Fibroblast of mammary gland (primary cell): ENCODE measurements around the gene SIRT7.

Experiments
- DNase-seq: peaks from one replicate; pipeline ENCODE4 v3.0.0-alpha.2; 2010; ENCODE audit warnings: low read depth
- H3K4me3 ChIP-seq: 2 replicates; pipeline ENCODE4 v1.5.1; 2011; ENCODE audit warnings: low read depth, mild to moderate bottlenecking, low read length, moderate library complexity; ENCODE audit not compliant: control insufficient read depth
- CTCF ChIP-seq: conservative IDR thresholded peaks from 2 replicates; pipeline ENCODE4 v1.5.1; 2011; ENCODE audit warnings: low read depth, low read length, inconsistent platforms; ENCODE audit not compliant: control insufficient read depth, insufficient read depth

The SIRT7 gene

DNA sequence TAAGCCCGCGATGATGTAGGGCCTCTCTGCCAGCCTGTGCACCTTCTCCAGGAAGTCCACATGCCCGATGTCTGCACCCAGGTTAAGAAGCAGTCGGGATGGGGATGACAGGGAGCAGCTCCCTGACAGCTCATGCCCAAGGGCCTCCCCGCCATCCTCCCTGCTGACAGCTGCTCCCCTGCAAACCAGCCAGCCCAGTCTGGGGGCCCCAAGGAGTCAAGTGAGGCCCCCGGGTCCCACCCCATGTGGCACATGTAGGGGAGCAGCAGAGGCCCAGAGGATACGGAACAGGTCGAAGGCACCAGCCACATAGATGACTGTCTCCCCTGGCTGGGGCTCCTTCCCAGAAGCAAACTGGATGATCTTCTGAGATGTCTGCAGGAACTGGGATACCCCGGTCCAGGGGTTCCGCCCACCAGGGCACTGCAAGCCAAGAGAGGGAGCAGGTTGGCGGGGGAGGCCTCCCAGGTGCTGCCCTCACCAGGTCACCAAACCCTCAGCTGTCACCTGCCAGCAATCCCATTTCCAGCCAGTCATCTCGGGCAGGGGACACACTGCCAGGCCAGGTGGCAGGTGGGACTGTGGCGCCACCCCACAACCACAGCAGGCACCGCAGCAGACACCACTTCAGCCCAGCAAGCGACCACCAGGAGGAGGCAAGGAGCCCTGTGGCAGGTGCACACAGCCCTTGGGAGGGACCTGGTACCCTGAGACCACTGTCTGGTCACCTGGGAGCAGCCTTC lies 11.3 kb downstream of the SIRT7 start:
- H3K4me3 ChIP-seq, result no peak overlapping the region
- no peak for DNase-seq
- no peak for TF ChIP-seq CTCF

- no peak for DNase-seq
- no peak overlapping the region for H3K4me3 ChIP-seq
- TF ChIP-seq CTCF, result no peak
Observed at GRCh38 chr17:81905993-81906392, 12.0 kb downstream of the SIRT7 start.

GRCh38 chr17:81905424-81905875 lies 12.5 kb downstream of the SIRT7 start:
- no peak for DNase-seq
- no peak for TF ChIP-seq CTCF
- H3K4me3 ChIP-seq, result no peak overlapping the region

GRCh38 chr17:81904600-81905423 lies 13.2 kb downstream of the SIRT7 start:
- TF ChIP-seq CTCF, result no peak
- H3K4me3 ChIP-seq, result no peak overlapping the region

DNA sequence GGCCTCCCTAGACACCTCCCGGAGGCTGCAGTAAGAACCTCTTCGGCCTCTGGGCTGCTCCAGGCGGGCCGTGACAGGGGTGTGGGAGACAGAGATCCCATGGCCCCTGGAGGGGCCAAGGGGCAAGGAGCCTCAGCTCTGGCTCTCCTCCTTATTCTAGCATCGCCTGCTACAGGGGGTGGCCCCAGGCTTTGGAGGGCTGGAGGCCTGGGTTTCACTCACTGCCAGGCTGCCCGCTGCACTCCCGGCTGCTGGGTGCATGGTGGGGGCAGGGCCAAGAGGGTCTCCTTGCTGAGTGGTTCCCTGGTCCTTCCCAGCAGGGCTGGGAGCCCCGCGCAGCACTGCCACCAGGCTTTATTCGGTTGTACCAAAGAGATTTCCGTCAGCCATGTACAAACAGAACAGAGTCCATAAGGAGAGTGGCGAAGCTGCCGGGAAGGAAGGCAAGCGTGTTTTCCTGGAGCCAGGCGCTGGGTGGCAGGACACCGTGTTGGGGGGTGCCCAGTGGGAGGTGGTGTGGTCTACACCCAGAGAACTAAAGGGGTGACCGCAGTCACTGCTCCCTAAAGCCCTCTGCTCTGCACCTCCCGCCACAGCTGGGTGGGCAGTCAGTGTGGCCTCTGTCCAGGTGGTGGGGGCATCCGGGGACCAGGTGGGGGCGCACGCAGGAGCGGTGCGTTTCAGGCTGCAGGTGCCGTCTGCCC lies 13.9 kb downstream of the SIRT7 start:
- H3K4me3 ChIP-seq, result no peak overlapping the region
- TF ChIP-seq CTCF, result no peak
- no peak for DNase-seq

More at GRCh38 chr17:81904600-81905423, 13.2 kb downstream of the SIRT7 start:
- DNase-seq, result no peak

DNA sequence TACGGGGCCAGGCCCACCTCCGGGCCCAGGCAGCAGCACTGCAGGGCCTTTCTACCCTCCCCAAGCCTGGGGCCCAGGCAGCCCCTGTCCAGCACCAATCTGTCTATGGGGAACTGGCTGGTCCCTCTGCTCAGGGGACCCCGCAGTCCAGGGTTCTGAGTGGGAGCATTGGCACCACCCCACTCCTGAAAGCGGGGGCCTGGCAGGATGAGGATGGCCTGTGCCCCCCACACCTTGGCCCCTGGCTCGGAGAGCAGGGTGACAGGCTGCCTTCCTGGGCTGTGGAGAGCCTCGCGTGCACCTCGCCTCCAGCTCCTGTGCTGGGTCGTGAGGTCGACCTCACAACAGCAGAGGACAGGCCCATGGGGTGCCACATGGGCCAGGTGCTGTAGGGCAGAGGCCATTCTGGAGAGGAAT lies 14.6 kb downstream of the SIRT7 start:
- no peak overlapping the region for H3K4me3 ChIP-seq

More for the DNA sequence above, 14.6 kb downstream of the SIRT7 start:
- no peak for TF ChIP-seq CTCF
- no peak for DNase-seq
